DMS 273 (cell line): ENCODE data around the gene RUVBL1.

ENCODE experiments used
- DNase-seq: peaks from one replicate; lab custom pipeline; 2025; ENCODE audit not compliant: unreplicated experiment; lab: John Stamatoyannopoulos, UW

The RUVBL1 gene

GRCh38 chr3:128036119-128036518 is 87.5 kb downstream of the RUVBL1 start:
- DNase-seq = no peak

DNA sequence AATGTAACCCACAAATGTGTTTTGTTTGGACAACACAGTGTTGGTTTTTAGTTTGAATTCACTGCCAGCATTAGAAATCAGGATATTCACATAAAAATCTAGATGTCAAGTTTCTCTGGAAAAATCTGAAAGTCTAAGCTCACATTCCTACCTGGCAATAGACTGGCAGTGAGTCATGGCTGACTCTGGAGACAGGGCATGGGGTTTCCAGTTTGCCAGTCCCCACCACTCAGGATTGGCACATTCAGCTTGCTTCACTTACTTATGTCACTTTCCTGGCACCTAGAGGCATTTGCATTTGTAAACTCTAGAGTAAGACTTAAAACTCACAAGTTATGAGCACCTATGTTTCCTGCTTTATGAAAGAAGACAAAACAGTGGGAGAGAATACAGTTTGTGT is 90.5 kb downstream of the RUVBL1 start:
- DNase-seq = no peak
